Osteocyte (in vitro differentiated cells): ENCODE results near the gene SORCS3. TPM values are rescaled to one million over a fixed set of nuclear protein-coding genes. Genes with fewer than 3 reads are reported as not detected.

Experiments
- DNase-seq: peaks from one replicate; pipeline ENCODE4 v3.0.0; 2021; ENCODE audit warnings: mixed read lengths; ENCODE audit not compliant: unreplicated experiment; ENCODE audit errors: extremely low spot score
- H3K27ac Mint-ChIP-seq: one replicate; pipeline ENCODE4 v1.8.0; 2021; ENCODE audit warnings: mild to moderate bottlenecking, mixed read lengths; ENCODE audit not compliant: unreplicated experiment
- H3K27me3 Mint-ChIP-seq: one replicate; pipeline ENCODE4 v1.8.0; 2021; ENCODE audit warnings: mixed read lengths; ENCODE audit not compliant: unreplicated experiment
- H3K36me3 Mint-ChIP-seq: one replicate; pipeline ENCODE4 v1.8.0; 2021; ENCODE audit warnings: mixed read lengths; ENCODE audit not compliant: unreplicated experiment
- H3K4me1 Mint-ChIP-seq: one replicate; pipeline ENCODE4 v1.8.0; 2021; ENCODE audit warnings: mixed read lengths; ENCODE audit not compliant: unreplicated experiment
- H3K4me3 Mint-ChIP-seq: one replicate; pipeline ENCODE4 v1.8.0; 2021; ENCODE audit warnings: mild to moderate bottlenecking, moderate library complexity, mixed read lengths; ENCODE audit not compliant: unreplicated experiment
- H3K9me3 Mint-ChIP-seq: one replicate; pipeline ENCODE4 v1.8.0; 2021; ENCODE audit warnings: mixed read lengths; ENCODE audit not compliant: unreplicated experiment
- CTCF ChIP-seq: fragments of 200-600 bp; sonication (generic); IDR thresholded peaks from 2 replicates; pipeline ENCODE4 v1.5.0; 2021; ENCODE audit warnings: antibody characterized with exemption, mild to moderate bottlenecking, moderate library complexity
- total RNA-seq: library from RNA; stranded (reverse); gene quantifications from 2 replicates; pipeline ENCODE4 v1.2.1, GENCODE V29; 2021

The SORCS3 gene
- total RNA-seq, 1 donor from 2014 or later: not detected

DNA sequence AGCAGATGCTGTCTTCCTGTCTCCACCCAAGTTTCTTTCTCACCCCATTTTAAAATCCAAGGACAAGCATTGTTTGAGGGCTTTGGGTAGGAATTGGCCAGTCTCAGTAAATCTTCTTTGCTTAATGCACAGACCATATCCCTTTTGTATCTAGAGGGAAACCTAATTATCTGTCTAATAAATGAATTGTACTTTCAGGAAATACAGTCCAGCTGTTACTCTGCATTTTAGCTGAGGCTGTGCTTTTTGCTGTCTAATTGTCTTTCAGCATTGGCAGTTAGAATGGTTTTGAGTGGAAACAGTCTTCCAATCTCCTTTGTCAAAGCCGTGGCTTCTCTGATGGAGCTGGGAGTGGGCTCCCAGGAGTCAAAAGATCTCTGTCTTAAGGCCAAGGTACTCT, 388.2 kb downstream of the SORCS3 start:
- TF ChIP-seq CTCF: no peak
- no peak for DNase-seq
- Mint-ChIP-seq H3K9me3 (peaks cover 43% of the 10 kb centered on the region), H3K4me1 (no peaks in the 10 kb centered on the region), H3K27ac (no peak overlapping the region), H3K27me3 (no peaks in the 10 kb centered on the region), H3K36me3 (no peaks in the 10 kb centered on the region), H3K4me3 (no peak overlapping the region)

DNA sequence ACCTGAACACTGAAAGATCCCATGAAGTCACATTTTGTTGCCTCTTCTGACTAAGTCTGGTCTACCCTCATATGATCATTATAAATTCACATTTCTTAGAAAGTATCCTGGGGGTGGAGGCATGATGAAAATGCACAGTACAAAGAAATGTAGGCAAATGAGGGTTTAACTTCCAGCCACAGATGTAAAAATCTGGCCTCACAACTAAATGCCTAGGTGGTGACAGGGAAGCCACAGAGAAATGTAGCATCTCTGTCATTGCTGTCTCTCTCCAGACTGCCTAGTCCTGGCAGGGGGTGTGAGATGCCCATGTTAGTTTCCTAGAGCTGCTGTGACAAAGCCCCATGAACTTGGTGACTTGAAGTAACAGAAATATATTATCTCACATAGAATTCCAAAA, 395.9 kb downstream of the SORCS3 start:
- H3K27me3 Mint-ChIP-seq: no peaks in the 10 kb centered on the region

DNA sequence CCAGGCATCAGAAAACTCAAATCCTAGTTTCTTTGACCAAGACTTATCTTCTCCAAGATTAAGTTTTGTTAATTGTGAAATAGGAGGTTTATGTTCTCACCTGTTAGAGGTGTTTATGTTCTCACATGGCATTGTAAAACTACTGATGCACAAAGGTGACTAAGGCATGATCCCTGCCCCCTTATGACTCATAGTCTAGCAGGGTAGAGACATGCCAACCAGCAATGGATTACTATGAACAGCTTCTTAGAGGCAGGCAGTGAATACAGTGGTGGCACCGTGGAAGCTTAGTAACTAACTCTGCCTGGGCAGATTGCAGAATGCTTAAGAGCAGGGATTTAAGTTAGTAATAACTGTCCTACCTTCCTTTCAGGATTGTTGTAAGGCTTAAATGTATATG, 400.9 kb downstream of the SORCS3 start:
- H3K27ac Mint-ChIP-seq: no peak overlapping the region
- no peak for TF ChIP-seq CTCF
- peaks cover 13% of the 10 kb centered on the region for H3K9me3 Mint-ChIP-seq
- no peaks in the 10 kb centered on the region for H3K4me1 Mint-ChIP-seq
- H3K36me3 Mint-ChIP-seq: no peaks in the 10 kb centered on the region
- DNase-seq: no peak
- H3K27me3 Mint-ChIP-seq: no peaks in the 10 kb centered on the region
- H3K4me3 Mint-ChIP-seq: no peak overlapping the region

More for the DNA sequence above, 395.9 kb downstream of the SORCS3 start:
- H3K4me3 Mint-ChIP-seq: no peak overlapping the region
- no peaks in the 10 kb centered on the region for H3K4me1 Mint-ChIP-seq
- peaks cover 19% of the 10 kb centered on the region for H3K9me3 Mint-ChIP-seq
- no peak for DNase-seq
- no peak overlapping the region for H3K27ac Mint-ChIP-seq
- H3K36me3 Mint-ChIP-seq: no peaks in the 10 kb centered on the region
- no peak for TF ChIP-seq CTCF

GRCh38 chr10:105042906-105043552, 401.9 kb downstream of the SORCS3 start:
- no peaks in the 10 kb centered on the region for H3K27me3 Mint-ChIP-seq
- no peaks in the 10 kb centered on the region for H3K36me3 Mint-ChIP-seq
- no peak overlapping the region for H3K27ac Mint-ChIP-seq
- H3K4me1 Mint-ChIP-seq: no peaks in the 10 kb centered on the region
- DNase-seq: no peak
- no peak overlapping the region for H3K4me3 Mint-ChIP-seq
- no peak for TF ChIP-seq CTCF
- peaks cover 20% of the 10 kb centered on the region for H3K9me3 Mint-ChIP-seq

GRCh38 chr10:105044902-105045301, 403.8 kb downstream of the SORCS3 start:
- no peak for TF ChIP-seq CTCF
- Mint-ChIP-seq H3K4me3 (no peak overlapping the region), H3K36me3 (no peaks in the 10 kb centered on the region), H3K4me1 (no peaks in the 10 kb centered on the region), H3K27ac (no peak overlapping the region), H3K27me3 (no peaks in the 10 kb centered on the region), H3K9me3 (peaks cover 24% of the 10 kb centered on the region)
- no peak for DNase-seq
